HEK293T (cell line): ENCODE results near the gene EPHB4.

Experiments
- CTCF ChIA-PET: fragments of 350-600 bp; formaldehyde crosslinking; extraction: SDS; loops from one replicate; lab custom pipeline; 2021; ENCODE audit warnings: antibody characterized with exemption, inconsistent platforms; lab: Yijun Ruan, JAX
- POLR2A ChIA-PET: fragments of 350-600 bp; formaldehyde crosslinking; extraction: SDS; loops from one replicate; lab custom pipeline; 2020; ENCODE audit warnings: antibody characterized with exemption, inconsistent platforms; lab: Yijun Ruan, JAX
- DNase-seq: peaks from one replicate; pipeline ENCODE4 v3.0.0; 2012; ENCODE audit warnings: mixed read lengths; ENCODE audit errors: extremely low spot score
- ARNT ChIP-seq: fragments of 450-650 bp; IDR thresholded peaks from 2 replicates; pipeline ENCODE4 v1.6.1; 2017; ENCODE audit warnings: mild to moderate bottlenecking
- BHLHE40 ChIP-seq: fragments of 450-650 bp; IDR thresholded peaks from 2 replicates; pipeline ENCODE4 v1.6.1; 2016; ENCODE audit warnings: mild to moderate bottlenecking, moderate library complexity, borderline replicate concordance
- CTBP1 ChIP-seq: fragments of 450-650 bp; IDR thresholded peaks from 2 replicates; pipeline ENCODE4 v1.6.1; 2016; ENCODE audit warnings: borderline replicate concordance
- ELF4 ChIP-seq: fragments of 450-650 bp; IDR thresholded peaks from 2 replicates; pipeline ENCODE4 v1.6.1; 2017; ENCODE audit warnings: antibody characterized with exemption
- FOXA1 ChIP-seq: fragments of 450-650 bp; IDR thresholded peaks from 2 replicates; pipeline ENCODE4 v1.6.1; 2016; ENCODE audit warnings: mild to moderate bottlenecking
- FOXK2 ChIP-seq: fragments of 450-650 bp; IDR thresholded peaks from 2 replicates; pipeline ENCODE4 v1.6.1; 2016; ENCODE audit warnings: mild to moderate bottlenecking
- FOXM1 ChIP-seq: fragments of 450-650 bp; IDR thresholded peaks from 2 replicates; pipeline ENCODE4 v1.6.1; 2017; ENCODE audit warnings: mild to moderate bottlenecking, borderline replicate concordance
- HDGF ChIP-seq: fragments of 450-650 bp; IDR thresholded peaks from 2 replicates; pipeline ENCODE4 v1.6.1; 2017; ENCODE audit warnings: antibody characterized with exemption, borderline replicate concordance
- L3MBTL2 ChIP-seq: fragments of 450-650 bp; conservative IDR thresholded peaks from 2 replicates; pipeline ENCODE4 v1.6.1; 2016; ENCODE audit warnings: mild to moderate bottlenecking
- LEF1 ChIP-seq: fragments of 450-650 bp; IDR thresholded peaks from 2 replicates; pipeline ENCODE4 v1.6.1; 2017; ENCODE audit warnings: mild to moderate bottlenecking, borderline replicate concordance
- NFRKB ChIP-seq: fragments of 450-650 bp; IDR thresholded peaks from 2 replicates; pipeline ENCODE4 v1.6.1; 2016; ENCODE audit warnings: mild to moderate bottlenecking, moderate library complexity
- SP1 ChIP-seq: fragments of 450-650 bp; IDR thresholded peaks from 2 replicates; pipeline ENCODE4 v1.6.1; 2017
- SUZ12 ChIP-seq: fragments of 450-650 bp; IDR thresholded peaks from 2 replicates; pipeline ENCODE4 v1.6.1; 2016; ENCODE audit warnings: mild to moderate bottlenecking
- TARDBP ChIP-seq: fragments of 450-650 bp; IDR thresholded peaks from 2 replicates; pipeline ENCODE4 v1.6.1; 2016
- ZNF384 ChIP-seq: fragments of 450-650 bp; IDR thresholded peaks from 2 replicates; pipeline ENCODE4 v1.6.1; 2016
- TF ChIP-seq, protein P1 (sequence below): fragments of 450-650 bp; IDR thresholded peaks from 2 replicates; pipeline ENCODE4 v1.6.1; 2016

The EPHB4 gene

GRCh38 chr7:100794741-100795140, 32.6 kb downstream of the EPHB4 start:
- no peak for DNase-seq
- TF ChIP-seq SUZ12 (no peak), BHLHE40 (no peak)
- CTCF ChIA-PET, result no interaction called here
- POLR2A ChIA-PET, result interaction anchor here (1.6 kb wide), 1 partner anchor 57 kb away, joined by 6 read pairs; the partner anchor contains the start of gene SLC12A9

- TF ChIP-seq, protein P1, sequence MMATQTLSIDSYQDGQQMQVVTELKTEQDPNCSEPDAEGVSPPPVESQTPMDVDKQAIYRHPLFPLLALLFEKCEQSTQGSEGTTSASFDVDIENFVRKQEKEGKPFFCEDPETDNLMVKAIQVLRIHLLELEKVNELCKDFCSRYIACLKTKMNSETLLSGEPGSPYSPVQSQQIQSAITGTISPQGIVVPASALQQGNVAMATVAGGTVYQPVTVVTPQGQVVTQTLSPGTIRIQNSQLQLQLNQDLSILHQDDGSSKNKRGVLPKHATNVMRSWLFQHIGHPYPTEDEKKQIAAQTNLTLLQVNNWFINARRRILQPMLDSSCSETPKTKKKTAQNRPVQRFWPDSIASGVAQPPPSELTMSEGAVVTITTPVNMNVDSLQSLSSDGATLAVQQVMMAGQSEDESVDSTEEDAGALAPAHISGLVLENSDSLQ, result no peak
- TF ChIP-seq ZNF384, result no peak
- TF ChIP-seq ELF4, result no peak
- no peak for TF ChIP-seq LEF1
- no peak for TF ChIP-seq HDGF
- no peak for TF ChIP-seq FOXK2
- TF ChIP-seq SUZ12, result no peak
- no peak for TF ChIP-seq L3MBTL2
- no peak for TF ChIP-seq FOXM1
- no peak for TF ChIP-seq CTBP1
- TF ChIP-seq SP1, result no peak
- no peak for TF ChIP-seq NFRKB
- no peak for TF ChIP-seq BHLHE40
- TF ChIP-seq ARNT, result no peak
- TF ChIP-seq TARDBP, result no peak
- TF ChIP-seq FOXA1, result no peak
- DNase-seq, result no peak
- ChIA-PET CTCF (no interaction called here), POLR2A (interaction anchor here (1.0 to 1.6 kb wide), 2 partner anchors 58 to 88 kb away, joined by 4 to 6 read pairs; partner anchors contain the start of genes POP7 and SLC12A9)
Measured at GRCh38 chr7:100793806-100794660, 33.3 kb downstream of the EPHB4 start.

DNA sequence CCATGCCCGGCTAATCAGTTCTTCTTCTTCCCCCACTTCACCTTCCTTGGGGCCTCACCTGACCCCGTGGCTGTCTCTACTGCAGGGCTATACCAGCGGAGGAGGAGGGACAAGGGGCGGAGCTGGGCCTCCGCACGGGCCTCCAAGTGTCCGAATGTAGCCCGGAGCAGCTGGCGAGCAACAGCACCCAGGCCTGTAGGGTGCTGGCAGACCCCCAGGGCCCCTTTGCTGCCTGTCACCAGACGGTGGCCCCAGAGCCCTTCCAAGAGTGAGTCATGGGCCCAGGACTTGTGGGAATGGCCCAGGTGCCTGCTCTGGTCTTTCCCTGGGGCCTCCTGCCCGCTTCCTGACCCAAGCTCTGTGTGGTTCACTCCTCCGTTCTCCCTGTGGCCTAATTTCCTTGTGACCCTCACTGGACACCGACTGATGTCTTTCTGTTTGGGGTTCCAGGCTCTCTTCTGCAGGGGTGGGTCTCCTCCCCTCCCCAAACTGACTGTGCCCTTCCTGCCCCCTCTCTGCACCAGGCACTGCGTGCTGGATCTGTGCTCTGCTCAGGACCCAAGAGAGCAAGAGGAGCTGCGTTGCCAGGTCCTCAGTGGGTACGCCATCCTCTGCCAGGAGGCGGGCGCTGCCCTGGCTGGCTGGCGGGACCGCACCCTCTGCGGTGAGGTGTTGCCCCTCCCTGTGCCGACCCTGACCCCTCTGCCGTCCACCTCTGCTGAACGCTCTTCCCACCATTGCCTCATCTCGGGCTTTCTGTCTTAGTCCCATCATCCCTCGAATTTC, 35.2 kb downstream of the EPHB4 start:
- no peak for DNase-seq
- TF ChIP-seq FOXA1 (no peak), ARNT (no peak), L3MBTL2 (no peak), ZNF384 (no peak), HDGF (no peak), SUZ12 (no peak), FOXM1 (no peak), LEF1 (no peak), BHLHE40 (no peak), CTBP1 (no peak), ELF4 (no peak), TARDBP (no peak), FOXK2 (no peak), NFRKB (no peak), SP1 (no peak)
- TF ChIP-seq, protein P1, result no peak
- ChIA-PET CTCF (interaction anchor here (1.0 kb wide), 1 partner anchor 60 kb away, joined by 3 read pairs; the partner anchor contains the start of gene SLC12A9), POLR2A (no interaction called here)

GRCh38 chr7:100789055-100789454, 38.3 kb downstream of the EPHB4 start:
- ChIA-PET POLR2A (interaction anchor here (0.7 to 1.4 kb wide), 2 partner anchors 100 to 537 kb away, joined by 3 to 4 read pairs; partner anchors contain the start of gene UFSP1), CTCF (interaction anchor here (0.5 to 0.6 kb wide), 3 partner anchors 54 to 336 kb away, joined by 3 read pairs; no protein-coding TSS in a partner anchor)
- DNase-seq, result no peak
- TF ChIP-seq FOXA1 (no peak), BHLHE40 (no peak), CTBP1 (no peak), FOXK2 (no peak)

DNA sequence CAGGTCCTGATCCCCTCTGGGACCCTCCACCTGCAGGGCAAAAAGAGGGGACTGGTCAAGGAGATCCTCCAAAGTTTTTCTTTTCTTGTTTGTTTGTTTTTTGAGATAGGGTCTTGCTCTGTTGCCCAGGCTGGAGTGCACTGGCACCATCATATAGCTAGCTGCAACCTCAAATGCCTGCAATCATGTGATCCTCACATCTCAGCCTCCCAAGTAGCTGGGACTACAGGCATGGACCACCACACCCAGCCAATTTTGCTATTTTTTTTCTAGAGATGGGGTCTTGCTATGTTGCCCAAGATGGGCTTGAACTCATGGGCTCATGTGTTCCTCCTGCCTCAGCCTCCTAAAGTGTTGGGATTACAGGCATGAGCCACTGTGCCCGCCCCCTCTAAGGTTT, 41.0 kb downstream of the EPHB4 start:
- no peak for DNase-seq
- ChIA-PET CTCF (interaction anchor here (0.7 kb wide), 1 partner anchor 37 kb away, joined by 3 read pairs; no protein-coding TSS in a partner anchor), POLR2A (no interaction called here)
- TF ChIP-seq ELF4 (no peak), LEF1 (no peak), HDGF (no peak), FOXM1 (no peak), ZNF384 (no peak), NFRKB (no peak), SUZ12 (no peak), CTBP1 (no peak), SP1 (no peak), FOXA1 (no peak), L3MBTL2 (no peak), BHLHE40 (no peak), ARNT (no peak), TARDBP (no peak), FOXK2 (no peak)
- TF ChIP-seq, protein P1, result no peak
